ENCODE results near the gene GORASP1.

GRCh38 chr3:39075910-39076309 is 31.5 kb downstream of the GORASP1 start:
- TF ChIP-seq, protein P1, sequence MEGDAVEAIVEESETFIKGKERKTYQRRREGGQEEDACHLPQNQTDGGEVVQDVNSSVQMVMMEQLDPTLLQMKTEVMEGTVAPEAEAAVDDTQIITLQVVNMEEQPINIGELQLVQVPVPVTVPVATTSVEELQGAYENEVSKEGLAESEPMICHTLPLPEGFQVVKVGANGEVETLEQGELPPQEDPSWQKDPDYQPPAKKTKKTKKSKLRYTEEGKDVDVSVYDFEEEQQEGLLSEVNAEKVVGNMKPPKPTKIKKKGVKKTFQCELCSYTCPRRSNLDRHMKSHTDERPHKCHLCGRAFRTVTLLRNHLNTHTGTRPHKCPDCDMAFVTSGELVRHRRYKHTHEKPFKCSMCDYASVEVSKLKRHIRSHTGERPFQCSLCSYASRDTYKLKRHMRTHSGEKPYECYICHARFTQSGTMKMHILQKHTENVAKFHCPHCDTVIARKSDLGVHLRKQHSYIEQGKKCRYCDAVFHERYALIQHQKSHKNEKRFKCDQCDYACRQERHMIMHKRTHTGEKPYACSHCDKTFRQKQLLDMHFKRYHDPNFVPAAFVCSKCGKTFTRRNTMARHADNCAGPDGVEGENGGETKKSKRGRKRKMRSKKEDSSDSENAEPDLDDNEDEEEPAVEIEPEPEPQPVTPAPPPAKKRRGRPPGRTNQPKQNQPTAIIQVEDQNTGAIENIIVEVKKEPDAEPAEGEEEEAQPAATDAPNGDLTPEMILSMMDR (IDR thresholded peaks at IDR 0.05 in 4 of 5, conservative IDR thresholded peaks at IDR 0.05 in 1 of 5) = no peak
- TF ChIP-seq POLR2A (IDR thresholded peaks at IDR 0.05) = no peak

All from gastrocnemius medialis (tissue), 4 donors.